ENCODE measurements around the gene SDR9C7. TPM values are rescaled to one million over a fixed set of nuclear protein-coding genes. Genes with fewer than 3 reads are reported as not detected.
"Not testable (repeated sequence)": the region's sequence is repeated elsewhere in the genome, so short reads cannot be mapped to it uniquely, and the experiment has no call there.

SDR9C7 gene
- total RNA-seq, 2 donors from 2014 or later, result not detected

GRCh38 chr12:56943878-56944277 lies 9.7 kb upstream of the SDR9C7 start:
- no peaks in the 10 kb centered on the region for H3K4me1 ChIP-seq
- DNase-seq, result no peak
- no peaks in the 10 kb centered on the region for H3K36me3 ChIP-seq
- H3K4me3 ChIP-seq, result no peak overlapping the region
- no peak overlapping the region for H3K9ac ChIP-seq (ENCODE audit: low read depth in 2 of 2, low read length in 2 of 2)
- intact Hi-C loops (cut with DNase I), result no loop called here
- H3K9me3 ChIP-seq, result no peaks in the 10 kb centered on the region
- no peak for TF ChIP-seq CTCF (IDR thresholded peaks at IDR 0.05)
- no peaks in the 10 kb centered on the region for H3K27me3 ChIP-seq
- no peak overlapping the region for H3K27ac ChIP-seq

GRCh38 chr12:56943374-56943773 lies 9.2 kb upstream of the SDR9C7 start:
- H3K27me3 ChIP-seq; DNase-seq; H3K4me1 ChIP-seq; H3K4me3 ChIP-seq; H3K36me3 ChIP-seq; H3K9ac ChIP-seq (ENCODE audit: low read depth in 2 of 2, low read length in 2 of 2); H3K27ac ChIP-seq; intact Hi-C loops (cut with DNase I); H3K9me3 ChIP-seq: not testable (repeated sequence)

- no peak overlapping the region for H3K9ac ChIP-seq (ENCODE audit: low read depth in 2 of 2, low read length in 2 of 2)
- intact Hi-C loops (cut with DNase I), result no loop called here
- TF ChIP-seq CTCF (IDR thresholded peaks at IDR 0.05), result no peak
- H3K27me3 ChIP-seq, result no peaks in the 10 kb centered on the region
- H3K9me3 ChIP-seq, result no peaks in the 10 kb centered on the region
- H3K4me3 ChIP-seq, result no peak overlapping the region
- H3K36me3 ChIP-seq, result no peaks in the 10 kb centered on the region
- no peak overlapping the region for H3K27ac ChIP-seq
- DNase-seq, result no peak
- no peaks in the 10 kb centered on the region for H3K4me1 ChIP-seq
Measured at GRCh38 chr12:56941299-56942017, 7.2 kb upstream of the SDR9C7 start.

GRCh38 chr12:56940942-56941298 lies 6.7 kb upstream of the SDR9C7 start:
- intact Hi-C loops (cut with DNase I); H3K27me3 ChIP-seq; DNase-seq; H3K4me1 ChIP-seq; H3K9me3 ChIP-seq; H3K4me3 ChIP-seq; H3K9ac ChIP-seq (ENCODE audit: low read depth in 2 of 2, low read length in 2 of 2); H3K36me3 ChIP-seq; H3K27ac ChIP-seq: not testable (repeated sequence)

GRCh38 chr12:56935752-56936151 lies 1.5 kb upstream of the SDR9C7 start:
- Histone ChIP-seq H3K4me3 (no peak overlapping the region), H3K36me3 (no peaks in the 10 kb centered on the region), H3K27ac (no peak overlapping the region), H3K9ac (ENCODE audit: low read depth in 2 of 2, low read length in 2 of 2) (no peak overlapping the region), H3K9me3 (no peaks in the 10 kb centered on the region), H3K27me3 (no peaks in the 10 kb centered on the region), H3K4me1 (no peaks in the 10 kb centered on the region)
- DNase-seq, result no peak
- no peak for TF ChIP-seq CTCF (IDR thresholded peaks at IDR 0.05)
- intact Hi-C loops (cut with DNase I), result no loop called here

GRCh38 chr12:56935157-56935556 lies 949 bp upstream of the SDR9C7 start:
- no peak overlapping the region for H3K27ac ChIP-seq
- no peak overlapping the region for H3K4me3 ChIP-seq
- no peak for TF ChIP-seq CTCF (IDR thresholded peaks at IDR 0.05)
- intact Hi-C loops (cut with DNase I), result no loop called here
- no peak overlapping the region for H3K9ac ChIP-seq (ENCODE audit: low read depth in 2 of 2, low read length in 2 of 2)
- H3K27me3 ChIP-seq, result no peaks in the 10 kb centered on the region
- no peaks in the 10 kb centered on the region for H3K36me3 ChIP-seq
- no peak for DNase-seq
- no peaks in the 10 kb centered on the region for H3K9me3 ChIP-seq
- no peaks in the 10 kb centered on the region for H3K4me1 ChIP-seq
